ENCODE measurements around the gene CHRNA4. TPM values are rescaled to one million over a fixed set of nuclear protein-coding genes. Genes with fewer than 3 reads are reported as not detected.

The CHRNA4 gene
- total RNA-seq, 3 donors from 2014 or later = not detected

- Histone ChIP-seq H3K4me1 (no peaks in the 10 kb centered on the region), H3K9me3 (no peaks in the 10 kb centered on the region), H3K36me3 (no peaks in the 10 kb centered on the region), H3K4me3 (no peak overlapping the region), H3K27me3 (peaks cover 0 to 79% of the 10 kb centered on the region in 2 donors), H3K27ac (no peak overlapping the region)
- intact Hi-C loops (cut with DNase I; ENCODE audit: low total_unique reads) = no loop called here
- TF ChIP-seq CTCF (IDR thresholded peaks at IDR 0.05) (no peak), POLR2AphosphoS5 (IDR thresholded peaks at IDR 0.05) (no peak), POLR2A (IDR thresholded peaks at IDR 0.05) (no peak)
- DNase-seq (ENCODE audit: low spot score in 2 of 2) = no peak
These were observed 40.4 kb upstream of the CHRNA4 start for GRCh38 chr20:63401384-63402110.

- H3K27ac ChIP-seq = no peak overlapping the region
- no peak overlapping the region for H3K4me3 ChIP-seq
- H3K9me3 ChIP-seq = no peaks in the 10 kb centered on the region
- no peak for DNase-seq (ENCODE audit: low spot score in 2 of 2)
- H3K4me1 ChIP-seq = no peaks in the 10 kb centered on the region
- H3K36me3 ChIP-seq = no peaks in the 10 kb centered on the region
- intact Hi-C loops (cut with DNase I; ENCODE audit: low total_unique reads) = no loop called here
- TF ChIP-seq POLR2A (IDR thresholded peaks at IDR 0.05) (no peak), POLR2AphosphoS5 (IDR thresholded peaks at IDR 0.05) (no peak), CTCF (IDR thresholded peaks at IDR 0.05) (no peak)
- H3K27me3 ChIP-seq = peaks cover 0 to 88% of the 10 kb centered on the region in 2 donors
These were observed 39.5 kb upstream of the CHRNA4 start for GRCh38 chr20:63400486-63401210.

- Histone ChIP-seq H3K4me1 (no peaks in the 10 kb centered on the region), H3K4me3 (no peak overlapping the region), H3K36me3 (no peaks in the 10 kb centered on the region), H3K27ac (no peak overlapping the region), H3K27me3 (peaks cover 0 to 94% of the 10 kb centered on the region in 2 donors), H3K9me3 (no peaks in the 10 kb centered on the region)
- DNase-seq (ENCODE audit: low spot score in 2 of 2) = no peak
- intact Hi-C loops (cut with DNase I; ENCODE audit: low total_unique reads) = no loop called here
- TF ChIP-seq POLR2AphosphoS5 (IDR thresholded peaks at IDR 0.05) (no peak), CTCF (IDR thresholded peaks at IDR 0.05) (no peak), POLR2A (IDR thresholded peaks at IDR 0.05) (no peak)
These were observed 38.6 kb upstream of the CHRNA4 start for GRCh38 chr20:63399596-63400375.

GRCh38 chr20:63398744-63399514 is 37.8 kb upstream of the CHRNA4 start:
- H3K36me3 ChIP-seq = no peaks in the 10 kb centered on the region
- intact Hi-C loops (cut with DNase I; ENCODE audit: low total_unique reads) = no loop called here
- TF ChIP-seq CTCF (IDR thresholded peaks at IDR 0.05) (no peak), POLR2AphosphoS5 (IDR thresholded peaks at IDR 0.05) (no peak), POLR2A (IDR thresholded peaks at IDR 0.05) (no peak)
- no peaks in the 10 kb centered on the region for H3K9me3 ChIP-seq
- H3K4me1 ChIP-seq = no peaks in the 10 kb centered on the region
- no peak for DNase-seq (ENCODE audit: low spot score in 2 of 2)
- no peak overlapping the region for H3K4me3 ChIP-seq
- peaks cover 0 to 94% of the 10 kb centered on the region in 2 donors for H3K27me3 ChIP-seq
- no peak overlapping the region for H3K27ac ChIP-seq
